Neuronal stem cell (in vitro differentiated cells): ENCODE measurements around the gene STK33.

Source experiments
- DNase-seq: peaks from one replicate; pipeline ENCODE4 v3.0.0-alpha.2; 2013; ENCODE audit warnings: low spot score
- H2AFZ ChIP-seq: one replicate; pipeline ENCODE4 v1.6.1; 2013; ENCODE audit warnings: mild to moderate bottlenecking, low read length, inconsistent platforms
- H2AK5ac ChIP-seq: 2 replicates; pipeline ENCODE4 v1.6.1; 2013; ENCODE audit warnings: low read depth, mild to moderate bottlenecking, inconsistent platforms, low read length, moderate library complexity, mixed read lengths
- H2BK120ac ChIP-seq: 2 replicates; pipeline ENCODE4 v1.6.1; 2013; ENCODE audit warnings: low read depth, mild to moderate bottlenecking, inconsistent platforms, low read length, moderate library complexity, mixed read lengths
- H2BK12ac ChIP-seq: one replicate; pipeline ENCODE4 v1.6.1; 2013; ENCODE audit warnings: low read length, inconsistent platforms
- H2BK15ac ChIP-seq: 2 replicates; pipeline ENCODE4 v1.6.1; 2013; ENCODE audit warnings: mild to moderate bottlenecking, low read length, inconsistent platforms, mixed read lengths
- H2BK5ac ChIP-seq: one replicate; pipeline ENCODE4 v1.6.1; 2013; ENCODE audit warnings: inconsistent platforms, mild to moderate bottlenecking, low read length, moderate library complexity
- H3K14ac ChIP-seq: one replicate; pipeline ENCODE4 v1.6.1; 2013; ENCODE audit warnings: low read length, inconsistent platforms
- H3K18ac ChIP-seq: 2 replicates; pipeline ENCODE4 v1.6.1; 2013; ENCODE audit warnings: low read length, inconsistent platforms
- H3K23ac ChIP-seq: 2 replicates; pipeline ENCODE4 v1.6.1; 2013; ENCODE audit warnings: low read depth, mild to moderate bottlenecking, mixed read lengths, low read length, inconsistent platforms; ENCODE audit not compliant: poor library complexity
- H3K27ac ChIP-seq: replicated peaks from 3 replicates; pipeline ENCODE4 v1.5.1; 2013; ENCODE audit warnings: low read length, inconsistent platforms
- H3K27me3 ChIP-seq, 3 experiments: 2 replicates each; pipeline ENCODE4 v1.6.1; 2013; ENCODE audit warnings: low read length in 3 of 3, mild to moderate bottlenecking in 2 of 3, inconsistent platforms in 1 of 3, low read depth in 1 of 3, mixed read lengths in 1 of 3, moderate library complexity in 1 of 3; ENCODE audit not compliant: control insufficient read depth in 3 of 3, insufficient read depth in 3 of 3
- H3K36me3 ChIP-seq, 2 donors: replicated peaks in 1 of 2; 2 replicates each; pipeline ENCODE4 v1.6.1; 2013; ENCODE audit warnings: low read length in 2 of 2; ENCODE audit not compliant: control insufficient read depth in 2 of 2, insufficient read depth in 2 of 2
- H3K4ac ChIP-seq: 2 replicates; pipeline ENCODE4 v1.6.1; 2013; ENCODE audit warnings: inconsistent platforms, mild to moderate bottlenecking, low read length, moderate library complexity
- H3K4me1 ChIP-seq, 2 donors: 1 replicate in 1 of 2; 2 replicates in 1 of 2; pipeline ENCODE4 v1.6.1; 2013; ENCODE audit warnings: low read length in 2 of 2, low read depth in 1 of 2; ENCODE audit not compliant: control insufficient read depth in 2 of 2, insufficient read depth in 1 of 2
- H3K4me2 ChIP-seq: one replicate; pipeline ENCODE4 v1.6.1; 2013; ENCODE audit warnings: mild to moderate bottlenecking, low read length, inconsistent platforms; ENCODE audit not compliant: insufficient read depth, poor library complexity, severe bottlenecking
- H3K4me3 ChIP-seq, 2 donors: 2 replicates each; pipeline ENCODE4 v1.5.1; 2013; ENCODE audit warnings: low read length in 2 of 2, mild to moderate bottlenecking in 2 of 2, inconsistent platforms in 1 of 2, moderate library complexity in 1 of 2
- H3K79me1 ChIP-seq: one replicate; pipeline ENCODE4 v1.6.1; 2013; ENCODE audit warnings: low read depth, mild to moderate bottlenecking, inconsistent platforms, low read length, moderate library complexity
- H3K9ac ChIP-seq: one replicate; pipeline ENCODE4 v1.6.1; 2013; ENCODE audit warnings: mild to moderate bottlenecking, low read depth, low read length, inconsistent platforms; ENCODE audit not compliant: poor library complexity
- H3K9me3 ChIP-seq, 2 donors: replicated peaks in 1 of 2; 2 replicates each; pipeline versions ENCODE3 to v1.6.1; 2013; ENCODE audit warnings: low read length in 2 of 2, mild to moderate bottlenecking in 2 of 2, inconsistent platforms in 1 of 2, low read depth in 1 of 2, mixed read lengths in 1 of 2, moderate library complexity in 1 of 2; ENCODE audit not compliant: control insufficient read depth in 2 of 2, insufficient read depth in 1 of 2
- H4K8ac ChIP-seq: one replicate; pipeline ENCODE4 v1.6.1; 2013; ENCODE audit warnings: low read depth, mild to moderate bottlenecking, inconsistent platforms, low read length, moderate library complexity
- H4K91ac ChIP-seq: one replicate; pipeline ENCODE4 v1.6.1; 2013; ENCODE audit warnings: low read length, low read depth, mild to moderate bottlenecking, inconsistent platforms; ENCODE audit not compliant: poor library complexity
- WGBS, 2 donors: extraction: QIAGEN DNeasy Blood & Tissue Kit; methylation state at CpG; one replicate each; pipeline ENCODE4 v1.1.7; 2013; ENCODE audit warnings: missing lambda C conversion rate in 2 of 2, mixed read lengths in 1 of 2; ENCODE audit not compliant: insufficient read length in 2 of 2, insufficient replicate concordance in 1 of 2; ENCODE audit errors: extremely low coverage in 2 of 2; 5-methylcytosine and 5-hydroxymethylcytosine counted together

STK33 gene

GRCh38 chr11:8347978-8348377 lies 246.1 kb downstream of the STK33 start:
- Histone ChIP-seq H2AFZ (no peak overlapping the region), H3K4me3 (no peak overlapping the region), H3K27ac (no peak overlapping the region), H4K8ac (no peak overlapping the region), H3K4me2 (no peak overlapping the region), H3K27me3 (no peaks in the 10 kb centered on the region), H3K4me1 (peaks cover 0 to 2% of the 10 kb centered on the region in 2 donors), H3K79me1 (no peaks in the 10 kb centered on the region), H3K14ac (no peak overlapping the region), H3K23ac (no peak overlapping the region), H3K4ac (no peak overlapping the region), H2BK15ac (no peak overlapping the region), H3K9me3 (no peaks in the 10 kb centered on the region), H4K91ac (no peak overlapping the region), H2BK5ac (no peak overlapping the region), H2AK5ac (no peak overlapping the region), H3K18ac (no peak overlapping the region), H3K9ac (no peak overlapping the region), H2BK120ac (no peak overlapping the region), H3K36me3 (no peaks in the 10 kb centered on the region), H2BK12ac (no peak overlapping the region)
- no peak for DNase-seq
- WGBS, 2 donors, result no CpG with 5 or more reads among the region's 2 CpGs

GRCh38 chr11:8346157-8346755 lies 247.8 kb downstream of the STK33 start:
- Histone ChIP-seq H3K79me1 (no peaks in the 10 kb centered on the region), H4K8ac (no peak overlapping the region), H3K23ac (no peak overlapping the region), H3K4me2 (no peak overlapping the region), H3K18ac (no peak overlapping the region), H2AFZ (no peak overlapping the region), H2AK5ac (peak overlapping the region; percentile 44), H3K27me3 (no peaks in the 10 kb centered on the region), H2BK15ac (no peak overlapping the region), H3K27ac (no peak overlapping the region), H3K14ac (no peak overlapping the region), H3K4me1 (peaks cover 0 to 6% of the 10 kb centered on the region in 2 donors), H2BK120ac (no peak overlapping the region), H3K9ac (no peak overlapping the region), H2BK5ac (no peak overlapping the region), H3K4ac (no peak overlapping the region), H2BK12ac (no peak overlapping the region), H3K36me3 (no peaks in the 10 kb centered on the region), H3K4me3 (no peak overlapping the region), H3K9me3 (no peaks in the 10 kb centered on the region), H4K91ac (no peak overlapping the region)
- WGBS, 2 donors, result no CpG with 5 or more reads among the region's 16 CpGs
- no peak for DNase-seq

- Histone ChIP-seq H3K14ac (no peak overlapping the region), H2AFZ (no peak overlapping the region), H3K4me2 (no peak overlapping the region), H2AK5ac (no peak overlapping the region), H3K4ac (no peak overlapping the region), H2BK5ac (no peak overlapping the region), H3K79me1 (no peaks in the 10 kb centered on the region), H3K18ac (no peak overlapping the region), H3K9me3 (no peaks in the 10 kb centered on the region), H3K9ac (no peak overlapping the region), H4K91ac (no peak overlapping the region), H2BK15ac (no peak overlapping the region), H3K36me3 (no peaks in the 10 kb centered on the region), H3K4me1 (peaks cover 0 to 6% of the 10 kb centered on the region in 2 donors), H3K27me3 (no peaks in the 10 kb centered on the region), H4K8ac (no peak overlapping the region), H2BK12ac (no peak overlapping the region), H3K23ac (no peak overlapping the region), H3K27ac (no peak overlapping the region), H3K4me3 (no peak overlapping the region), H2BK120ac (no peak overlapping the region)
- WGBS, 2 donors, result no CpG with 5 or more reads among the region's 11 CpGs
- no peak for DNase-seq
Measured at GRCh38 chr11:8345179-8345578, 248.8 kb downstream of the STK33 start.

- no peak overlapping the region for H2BK15ac ChIP-seq
- no peaks in the 10 kb centered on the region for H3K36me3 ChIP-seq
- no CpG with 5 or more reads among the region's 3 CpGs for WGBS, 2 donors
- no peaks in the 10 kb centered on the region for H3K79me1 ChIP-seq
- H3K27ac ChIP-seq, result no peak overlapping the region
- H3K4me1 ChIP-seq, result peaks cover 0 to 6% of the 10 kb centered on the region in 2 donors
- no peaks in the 10 kb centered on the region for H3K27me3 ChIP-seq
- no peak overlapping the region for H2BK12ac ChIP-seq
- H2BK5ac ChIP-seq, result no peak overlapping the region
- no peak overlapping the region for H4K8ac ChIP-seq
- H3K4ac ChIP-seq, result no peak overlapping the region
- H3K4me3 ChIP-seq, result no peak overlapping the region
- no peak overlapping the region for H2BK120ac ChIP-seq
- H2AFZ ChIP-seq, result no peak overlapping the region
- H3K18ac ChIP-seq, result no peak overlapping the region
- no peak overlapping the region for H3K14ac ChIP-seq
- DNase-seq, result no peak
- H3K4me2 ChIP-seq, result no peak overlapping the region
- H4K91ac ChIP-seq, result no peak overlapping the region
- no peak overlapping the region for H3K23ac ChIP-seq
- no peak overlapping the region for H2AK5ac ChIP-seq
- no peak overlapping the region for H3K9ac ChIP-seq
- H3K9me3 ChIP-seq, result no peaks in the 10 kb centered on the region
Measured at GRCh38 chr11:8344346-8344745, 249.7 kb downstream of the STK33 start.
